ENCODE results near the gene MYD88.

Gene MYD88

DNA sequence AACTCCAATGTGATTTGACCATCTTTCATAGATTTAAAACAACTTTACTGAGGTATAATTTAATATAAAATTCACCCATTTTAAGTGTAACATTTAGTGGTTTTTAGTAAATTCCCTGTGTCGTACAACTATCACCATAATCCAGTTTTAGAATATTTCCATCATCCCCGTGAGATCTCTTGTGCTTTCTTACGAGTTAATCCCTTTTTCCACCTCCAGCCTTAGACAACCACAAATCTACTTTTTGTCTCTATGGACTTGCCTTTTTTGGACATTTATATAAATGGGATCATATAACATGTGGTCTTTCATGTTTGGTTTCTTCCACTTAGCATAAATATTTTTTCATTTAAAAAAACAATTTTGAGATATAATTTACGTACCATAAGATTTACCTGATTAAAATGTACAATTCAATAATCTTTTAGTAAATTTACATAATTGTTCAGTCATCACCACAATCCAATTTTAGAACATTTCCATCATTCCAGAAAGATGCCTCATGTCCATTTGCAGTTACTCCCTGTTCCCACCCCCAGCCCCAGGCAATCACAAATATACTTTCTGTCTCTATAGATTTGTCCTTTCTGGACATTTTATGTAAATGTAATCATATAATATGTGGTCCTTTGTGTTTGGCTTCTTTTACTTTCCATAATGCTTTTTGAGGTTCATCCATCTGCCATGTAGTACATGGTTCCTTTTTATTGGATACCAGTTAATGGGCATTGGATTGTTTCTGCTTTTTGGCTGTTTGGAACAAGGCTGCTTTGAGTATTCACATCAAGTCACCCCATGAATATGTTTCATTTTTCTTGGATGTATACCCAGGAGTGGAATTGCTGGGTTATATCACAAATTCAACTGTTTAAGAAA, 29.9 kb downstream of the MYD88 start:
- no peak for DNase-seq

DNA sequence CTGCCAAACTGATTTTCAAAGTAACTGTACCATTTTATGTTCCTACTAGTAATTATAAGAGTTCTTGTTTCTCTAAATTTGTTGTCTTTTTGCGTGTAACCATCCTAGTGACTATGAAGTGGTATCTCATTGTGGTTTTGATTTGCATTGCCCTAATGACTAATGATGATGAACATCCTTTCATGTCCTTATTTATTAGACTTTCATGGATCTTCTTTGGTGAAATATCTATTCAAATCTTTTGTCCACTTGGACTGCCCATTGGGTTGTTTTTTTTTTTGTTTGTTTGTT, 30.5 kb downstream of the MYD88 start:
- peak; percentile 60 for DNase-seq

DNA sequence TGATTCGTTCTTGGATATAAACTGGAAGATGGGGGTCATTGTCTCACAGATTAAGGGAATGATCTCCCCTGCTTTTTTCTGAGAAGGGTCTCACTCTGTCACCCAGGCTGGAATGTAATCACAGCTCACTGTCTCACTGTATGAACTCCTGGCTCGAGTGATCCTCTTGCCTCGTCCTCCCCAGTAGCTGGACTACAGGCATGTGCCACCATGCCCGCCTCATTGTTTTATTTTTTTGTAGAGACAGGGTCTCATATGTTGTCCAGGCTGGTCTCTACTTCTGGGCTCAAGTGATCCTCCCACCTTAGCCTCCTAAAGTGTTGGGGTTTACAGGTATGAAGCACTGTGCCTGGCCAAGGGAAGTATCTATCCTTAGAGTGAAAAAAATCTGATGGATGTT, 32.3 kb downstream of the MYD88 start:
- no peak for DNase-seq

DNA sequence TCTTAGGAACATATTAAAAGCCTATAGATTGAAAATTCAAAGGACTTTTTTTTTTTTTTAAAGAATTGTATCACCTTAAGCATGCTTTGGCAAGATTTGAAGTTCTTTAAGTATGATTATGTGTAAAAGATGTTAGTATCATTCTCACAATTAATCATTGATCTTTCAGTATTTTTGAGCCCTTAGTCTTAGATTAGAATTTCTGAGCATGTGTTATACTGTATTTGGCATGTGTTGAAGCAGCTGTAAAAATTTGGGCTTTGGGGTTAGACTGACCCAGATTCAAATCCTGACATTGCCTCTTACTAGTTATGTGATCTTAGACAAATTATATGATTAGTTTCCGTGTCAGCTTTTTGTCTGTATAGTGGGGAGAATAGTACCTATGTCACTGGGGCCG, 33.2 kb downstream of the MYD88 start:
- DNase-seq: peak; percentile 36

- peak; percentile 58 for DNase-seq
Measured at GRCh38 chr3:38173834-38174418, 35.5 kb downstream of the MYD88 start.

DNA sequence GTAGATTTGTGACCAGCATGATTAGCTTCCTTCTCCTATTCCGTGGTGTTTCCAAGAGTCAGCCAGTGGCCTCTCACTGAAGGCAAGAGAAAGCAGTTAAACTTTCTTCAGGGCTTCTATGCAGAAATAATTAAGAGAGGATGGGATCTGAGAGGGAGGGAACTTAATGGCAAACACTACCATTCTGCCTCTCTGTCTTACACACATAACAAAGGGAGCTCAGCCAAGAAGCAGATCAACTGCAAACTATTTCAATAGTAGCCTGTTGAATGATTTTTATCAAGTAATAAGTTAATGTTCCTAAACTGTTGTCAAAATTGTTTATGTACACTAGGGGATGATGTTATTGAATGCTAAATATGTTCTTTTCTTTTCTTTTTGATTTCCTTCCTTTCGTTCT, 38.7 kb downstream of the MYD88 start:
- DNase-seq: no peak

DNA sequence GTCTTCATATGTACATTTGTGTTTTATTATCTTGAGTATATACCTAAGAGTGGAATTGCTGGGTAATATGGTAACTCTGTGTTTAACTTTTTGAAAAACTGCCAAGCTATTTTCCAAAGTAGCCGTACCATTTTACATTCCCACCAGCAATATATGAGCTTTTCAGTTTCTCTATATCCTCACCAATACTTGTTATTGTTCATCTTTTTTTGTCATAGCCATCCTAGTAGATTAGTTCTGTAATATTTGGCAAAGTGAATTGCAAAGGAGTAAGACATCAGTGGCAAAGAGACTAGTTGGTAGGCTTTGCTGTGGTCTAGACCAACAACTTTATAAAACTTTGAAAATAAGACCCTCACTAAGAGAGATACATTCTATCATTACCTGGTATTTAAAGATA, 48.3 kb downstream of the MYD88 start:
- no peak for DNase-seq

- peak; percentile 49 for DNase-seq
Measured at GRCh38 chr3:38190481-38190881, 52.0 kb downstream of the MYD88 start.
